Choroid plexus epithelial cell (primary cell): Measurements from ENCODE around the gene COL10A1.

Experiments used
- DNase-seq: peaks from one replicate; pipeline ENCODE4 v3.0.0-alpha.2; 2010; ENCODE audit warnings: low read depth
- H3K4me3 ChIP-seq: 2 replicates; pipeline ENCODE4 v1.5.1; 2011; ENCODE audit warnings: low read depth, mild to moderate bottlenecking, control low read depth, low read length, moderate library complexity
- CTCF ChIP-seq: conservative IDR thresholded peaks from 2 replicates; pipeline ENCODE4 v1.5.1; 2011; ENCODE audit warnings: low read depth, mild to moderate bottlenecking, control low read depth, inconsistent platforms, low read length, moderate library complexity

Gene COL10A1

GRCh38 chr6:116152620-116153019 lies 26.7 kb upstream of the COL10A1 start:
- H3K4me3 ChIP-seq: no peak overlapping the region
- DNase-seq: peak; percentile 61
- no peak for TF ChIP-seq CTCF

GRCh38 chr6:116145803-116146675 lies 20.1 kb upstream of the COL10A1 start:
- H3K4me3 ChIP-seq: no peak overlapping the region
- DNase-seq: no peak
- no peak for TF ChIP-seq CTCF

- peak; percentile 93 for DNase-seq
- TF ChIP-seq CTCF: no peak
- no peak overlapping the region for H3K4me3 ChIP-seq
Observed at GRCh38 chr6:116144605-116145004, 18.7 kb upstream of the COL10A1 start.

- no peak for DNase-seq
- H3K4me3 ChIP-seq: no peak overlapping the region
- TF ChIP-seq CTCF: peak; percentile 4
Observed at GRCh38 chr6:116139917-116140316, 14.0 kb upstream of the COL10A1 start.

GRCh38 chr6:116136933-116137340 lies 11.0 kb upstream of the COL10A1 start:
- H3K4me3 ChIP-seq: no peak overlapping the region
- DNase-seq: peak; percentile 14
- TF ChIP-seq CTCF: no peak

- no peak overlapping the region for H3K4me3 ChIP-seq
- no peak for TF ChIP-seq CTCF
- DNase-seq: no peak
Observed at GRCh38 chr6:116136373-116136772, 10.4 kb upstream of the COL10A1 start.

GRCh38 chr6:116133453-116133852 lies 7.5 kb upstream of the COL10A1 start:
- DNase-seq: no peak
- no peak overlapping the region for H3K4me3 ChIP-seq
- TF ChIP-seq CTCF: no peak
